GM04504 (cell line): Measurements from ENCODE around the gene TMEM214.

Experiments
- DNase-seq: peaks from one replicate; pipeline ENCODE4 v3.0.0-alpha.2; 2012; ENCODE audit warnings: low read depth

Gene TMEM214

GRCh38 chr2:27085062-27085672 is 52.4 kb downstream of the TMEM214 start:
- DNase-seq = no peak

- DNase-seq = peak; percentile 53
Observed at GRCh38 chr2:27085673-27086089, 52.9 kb downstream of the TMEM214 start.

DNA sequence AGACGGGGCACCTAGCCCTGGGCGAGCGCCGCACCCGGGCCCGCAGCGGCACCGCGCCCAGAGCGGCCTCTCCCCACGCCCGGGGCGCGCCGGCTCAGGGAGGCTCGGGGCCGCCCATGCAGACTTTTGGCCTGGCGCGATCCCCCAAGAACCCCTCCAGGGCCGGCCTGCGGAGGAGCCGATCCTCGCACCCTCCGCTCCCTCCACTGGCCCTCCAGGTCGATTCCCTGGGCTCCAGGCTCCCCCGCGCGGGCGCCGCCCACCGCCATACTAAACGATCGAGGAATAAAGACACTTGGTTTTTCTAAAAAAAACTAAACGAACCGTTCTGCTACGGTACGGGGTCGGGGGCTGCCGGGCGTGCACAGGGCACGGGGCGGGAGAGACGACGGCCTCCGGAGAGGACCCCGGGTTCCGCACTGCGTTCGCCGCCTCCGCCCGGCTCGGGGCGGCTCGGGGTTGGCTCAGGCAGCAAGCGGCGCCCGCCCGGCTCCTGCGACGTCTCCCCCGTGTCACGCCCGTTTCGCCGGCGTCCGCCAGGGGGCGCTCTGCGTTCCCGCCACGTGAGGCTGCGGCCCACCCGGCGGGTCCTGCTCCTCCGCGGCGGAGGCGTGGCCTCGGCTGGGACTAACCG is 53.4 kb downstream of the TMEM214 start:
- DNase-seq = peak; percentile 81

- DNase-seq = no peak
Observed at GRCh38 chr2:27086724-27087593, 54.2 kb downstream of the TMEM214 start, which contains the start of gene KHK. KHK (plus strand) TSS chr2:27086772; CDS start chr2:27087260, 488 bp downstream.

DNA sequence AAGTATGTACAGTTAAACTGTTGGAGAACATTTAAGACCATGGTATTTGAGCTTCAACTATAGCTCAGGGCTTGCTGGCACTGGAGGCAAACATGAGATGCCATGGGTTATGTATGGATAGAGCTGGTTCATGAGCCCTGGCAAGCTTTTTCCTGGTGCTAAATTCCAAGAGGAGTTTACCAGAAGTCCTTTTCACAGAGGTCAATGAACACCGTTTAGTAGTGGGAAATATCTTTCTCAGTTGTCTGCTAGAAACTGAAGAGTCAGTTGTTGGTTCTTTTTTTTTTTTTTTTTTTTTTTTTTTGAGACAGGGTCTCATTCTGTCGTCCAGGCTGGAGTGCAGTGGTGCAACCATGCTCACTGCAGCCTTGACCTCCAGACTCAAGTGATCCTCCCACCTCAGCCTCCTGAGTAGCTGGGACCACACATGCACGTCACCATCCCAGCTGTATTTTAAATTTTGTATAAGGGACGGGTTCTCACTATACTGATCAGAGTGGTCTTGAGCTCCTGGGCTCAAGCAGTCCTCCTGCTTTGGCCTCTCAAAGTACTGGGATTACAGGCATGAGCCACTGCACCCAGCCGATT is 55.2 kb downstream of the TMEM214 start:
- DNase-seq = no peak

DNA sequence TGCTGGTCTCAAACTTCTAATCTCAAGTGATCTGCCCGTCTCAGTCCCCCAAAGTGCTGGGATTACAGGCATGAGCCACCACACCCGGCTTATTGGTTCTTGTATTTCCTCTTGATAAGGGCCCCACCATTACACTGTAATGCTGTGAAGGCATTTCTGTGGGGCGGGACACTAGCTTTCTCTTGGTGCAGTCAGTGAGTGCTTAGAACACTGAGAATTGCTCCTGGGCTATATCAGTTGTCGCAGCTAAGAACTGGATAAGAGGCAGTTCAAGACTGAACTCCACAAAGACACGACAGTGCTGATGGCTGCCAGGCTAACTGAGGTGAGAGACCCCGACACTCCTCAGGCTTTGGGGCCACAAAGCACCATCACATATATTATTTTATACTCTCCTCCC is 55.9 kb downstream of the TMEM214 start:
- DNase-seq = no peak

GRCh38 chr2:27089111-27089954 is 56.6 kb downstream of the TMEM214 start:
- DNase-seq = no peak
